Measurements from ENCODE around the gene BCL2L15.

Gene BCL2L15

GRCh38 chr1:113918243-113918642, 30.9 kb upstream of the BCL2L15 start:
- Mint-ChIP-seq H3K36me3 (ENCODE audit: low read depth) (peaks cover 7% of the 10 kb centered on the region), H3K4me3 (no peak overlapping the region), H3K4me1 (ENCODE audit: low read depth) (peaks cover 2% of the 10 kb centered on the region), H3K27ac (no peak overlapping the region), H3K27me3 (ENCODE audit: low read depth) (peaks cover 9% of the 10 kb centered on the region), H3K9me3 (no peaks in the 10 kb centered on the region)

GRCh38 chr1:113917400-113918082, 30.2 kb upstream of the BCL2L15 start:
- Mint-ChIP-seq H3K27me3 (ENCODE audit: low read depth) (peaks cover 2% of the 10 kb centered on the region), H3K4me1 (ENCODE audit: low read depth) (peaks cover 2% of the 10 kb centered on the region), H3K27ac (no peak overlapping the region), H3K36me3 (ENCODE audit: low read depth) (peaks cover 7% of the 10 kb centered on the region), H3K4me3 (no peak overlapping the region), H3K9me3 (no peaks in the 10 kb centered on the region)

GRCh38 chr1:113916974-113917373, 29.6 kb upstream of the BCL2L15 start:
- Mint-ChIP-seq H3K36me3 (ENCODE audit: low read depth) (peaks cover 7% of the 10 kb centered on the region), H3K27ac (no peak overlapping the region), H3K27me3 (ENCODE audit: low read depth) (no peaks in the 10 kb centered on the region), H3K4me3 (no peak overlapping the region), H3K4me1 (ENCODE audit: low read depth) (peaks cover 2% of the 10 kb centered on the region), H3K9me3 (no peaks in the 10 kb centered on the region)

GRCh38 chr1:113913887-113914664, 26.7 kb upstream of the BCL2L15 start:
- Mint-ChIP-seq H3K27ac (no peak overlapping the region), H3K9me3 (no peaks in the 10 kb centered on the region), H3K27me3 (ENCODE audit: low read depth) (no peaks in the 10 kb centered on the region), H3K36me3 (ENCODE audit: low read depth) (peaks cover 23% of the 10 kb centered on the region), H3K4me1 (ENCODE audit: low read depth) (peaks cover 8% of the 10 kb centered on the region), H3K4me3 (no peak overlapping the region)

GRCh38 chr1:113913312-113913668, 25.9 kb upstream of the BCL2L15 start:
- Mint-ChIP-seq H3K27me3 (ENCODE audit: low read depth) (no peaks in the 10 kb centered on the region), H3K36me3 (ENCODE audit: low read depth) (peaks cover 26% of the 10 kb centered on the region), H3K27ac (no peak overlapping the region), H3K4me1 (ENCODE audit: low read depth) (peaks cover 12% of the 10 kb centered on the region), H3K9me3 (no peaks in the 10 kb centered on the region), H3K4me3 (no peak overlapping the region)

- Mint-ChIP-seq H3K4me3 (no peak overlapping the region), H3K9me3 (no peaks in the 10 kb centered on the region), H3K27ac (no peak overlapping the region), H3K27me3 (ENCODE audit: low read depth) (no peaks in the 10 kb centered on the region), H3K36me3 (ENCODE audit: low read depth) (peaks cover 30% of the 10 kb centered on the region), H3K4me1 (ENCODE audit: low read depth) (peaks cover 16% of the 10 kb centered on the region)
These were observed 25.4 kb upstream of the BCL2L15 start for GRCh38 chr1:113912594-113913311.

GRCh38 chr1:113905435-113905861, 18.1 kb upstream of the BCL2L15 start:
- Mint-ChIP-seq H3K36me3 (ENCODE audit: low read depth) (peaks cover 31% of the 10 kb centered on the region), H3K4me3 (peak overlapping the region; percentile 89), H3K4me1 (ENCODE audit: low read depth) (peaks cover 49% of the 10 kb centered on the region), H3K27me3 (ENCODE audit: low read depth) (no peaks in the 10 kb centered on the region), H3K9me3 (no peaks in the 10 kb centered on the region), H3K27ac (peak overlapping the region; percentile 93)

GRCh38 chr1:113904674-113905434, 17.5 kb upstream of the BCL2L15 start, which contains the start of the genes AP4B1 and DCLRE1B:
TSS of gene AP4B1 (minus strand) at chr1:113904799. CDS start at chr1:113904717, 82 bp downstream.
TSS of gene DCLRE1B (plus strand) at chr1:113905326. CDS start at chr1:113905587, 261 bp downstream.
- no peaks in the 10 kb centered on the region for H3K27me3 Mint-ChIP-seq (ENCODE audit: low read depth)
- H3K4me1 Mint-ChIP-seq (ENCODE audit: low read depth): peaks cover 45% of the 10 kb centered on the region
- peak within 1 kb of the TSS; percentile 89 for H3K4me3 Mint-ChIP-seq
- peak within 1 kb of the TSS; percentile 93 for H3K27ac Mint-ChIP-seq
- no peaks in the 10 kb centered on the region for H3K9me3 Mint-ChIP-seq
- peaks cover 31% of the 10 kb centered on the region for H3K36me3 Mint-ChIP-seq (ENCODE audit: low read depth)

GRCh38 chr1:113904293-113904673, 16.9 kb upstream of the BCL2L15 start:
- peaks cover 48% of the 10 kb centered on the region for H3K4me1 Mint-ChIP-seq (ENCODE audit: low read depth)

GRCh38 chr1:113903501-113904292, 16.3 kb upstream of the BCL2L15 start:
- H3K9me3 Mint-ChIP-seq: no peaks in the 10 kb centered on the region
- peak overlapping the region; percentile 93 for H3K27ac Mint-ChIP-seq
- H3K4me1 Mint-ChIP-seq (ENCODE audit: low read depth): peaks cover 48% of the 10 kb centered on the region
- peaks cover 38% of the 10 kb centered on the region for H3K36me3 Mint-ChIP-seq (ENCODE audit: low read depth)
- H3K4me3 Mint-ChIP-seq: peak overlapping the region; percentile 89
- no peaks in the 10 kb centered on the region for H3K27me3 Mint-ChIP-seq (ENCODE audit: low read depth)

More at GRCh38 chr1:113904293-113904673, 16.9 kb upstream of the BCL2L15 start:
- Mint-ChIP-seq H3K9me3 (no peaks in the 10 kb centered on the region), H3K36me3 (ENCODE audit: low read depth) (peaks cover 34% of the 10 kb centered on the region), H3K27ac (peak overlapping the region; percentile 93), H3K4me3 (peak overlapping the region; percentile 89), H3K27me3 (ENCODE audit: low read depth) (no peaks in the 10 kb centered on the region)

- Mint-ChIP-seq H3K9me3 (no peaks in the 10 kb centered on the region), H3K4me3 (no peak overlapping the region), H3K36me3 (ENCODE audit: low read depth) (peaks cover 53% of the 10 kb centered on the region), H3K27me3 (ENCODE audit: low read depth) (no peaks in the 10 kb centered on the region), H3K4me1 (ENCODE audit: low read depth) (peaks cover 48% of the 10 kb centered on the region), H3K27ac (peak overlapping the region; percentile 15)
These were observed 13.8 kb upstream of the BCL2L15 start for GRCh38 chr1:113901191-113901590.

- H3K27ac Mint-ChIP-seq: no peak overlapping the region
- H3K27me3 Mint-ChIP-seq (ENCODE audit: low read depth): no peaks in the 10 kb centered on the region
- no peaks in the 10 kb centered on the region for H3K9me3 Mint-ChIP-seq
- H3K4me1 Mint-ChIP-seq (ENCODE audit: low read depth): peaks cover 45% of the 10 kb centered on the region
- peaks cover 65% of the 10 kb centered on the region for H3K36me3 Mint-ChIP-seq (ENCODE audit: low read depth)
- H3K4me3 Mint-ChIP-seq: no peak overlapping the region
These were observed 11.7 kb upstream of the BCL2L15 start for GRCh38 chr1:113899111-113899510.

GRCh38 chr1:113898241-113898814, 10.9 kb upstream of the BCL2L15 start:
- Mint-ChIP-seq H3K36me3 (ENCODE audit: low read depth) (peaks cover 67% of the 10 kb centered on the region), H3K4me1 (ENCODE audit: low read depth) (peaks cover 40% of the 10 kb centered on the region), H3K27ac (peak overlapping the region; percentile 21), H3K4me3 (no peak overlapping the region), H3K27me3 (ENCODE audit: low read depth) (no peaks in the 10 kb centered on the region), H3K9me3 (no peaks in the 10 kb centered on the region)
